ENCODE measurements around the gene COL18A1.
"Not testable (repeated sequence)": the region's sequence is repeated elsewhere in the genome, so short reads cannot be mapped to it uniquely, and the experiment has no call there.

COL18A1 gene

DNA sequence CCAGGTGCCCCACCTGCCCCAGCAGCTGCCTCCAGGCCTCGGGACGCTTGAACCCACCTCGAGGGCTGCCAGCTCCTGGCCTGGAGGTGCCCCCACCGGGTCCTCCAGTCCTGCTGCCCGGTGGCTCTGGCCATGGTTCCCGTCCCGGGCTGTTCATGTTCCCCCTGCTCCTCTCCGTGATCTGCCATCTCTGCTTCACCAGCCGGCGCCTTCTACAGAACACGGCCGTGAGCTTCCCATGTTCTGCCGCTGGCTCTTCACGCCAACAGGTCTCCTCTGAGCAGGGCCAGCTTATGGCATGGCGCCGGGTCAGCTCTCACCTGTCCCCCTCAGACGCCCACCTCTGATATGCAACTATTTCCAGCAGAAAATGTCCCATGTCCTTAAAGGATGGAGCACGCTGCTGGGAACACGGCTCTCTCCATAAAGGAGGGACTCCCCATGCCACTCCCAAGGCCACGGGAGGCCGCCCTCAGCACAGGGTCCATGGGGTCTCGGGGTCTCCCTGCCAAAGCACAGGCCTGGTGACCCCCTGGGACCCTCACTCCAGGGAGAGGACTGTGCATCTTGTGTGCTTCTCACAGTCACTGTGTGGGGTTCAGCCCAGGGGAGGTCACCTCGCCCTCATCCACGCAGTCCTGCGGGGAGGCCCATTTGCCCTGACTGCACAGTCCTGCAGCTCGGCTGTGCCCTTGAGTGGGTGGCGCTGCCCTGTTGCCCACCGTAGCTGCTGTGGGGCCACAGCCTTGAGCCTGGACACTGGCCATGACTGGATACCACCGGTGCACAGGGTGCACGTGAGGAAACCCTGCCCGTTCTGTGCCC, 36.7 kb downstream of the COL18A1 start:
- DNase-seq (ENCODE audit: low spot score), result no peak

DNA sequence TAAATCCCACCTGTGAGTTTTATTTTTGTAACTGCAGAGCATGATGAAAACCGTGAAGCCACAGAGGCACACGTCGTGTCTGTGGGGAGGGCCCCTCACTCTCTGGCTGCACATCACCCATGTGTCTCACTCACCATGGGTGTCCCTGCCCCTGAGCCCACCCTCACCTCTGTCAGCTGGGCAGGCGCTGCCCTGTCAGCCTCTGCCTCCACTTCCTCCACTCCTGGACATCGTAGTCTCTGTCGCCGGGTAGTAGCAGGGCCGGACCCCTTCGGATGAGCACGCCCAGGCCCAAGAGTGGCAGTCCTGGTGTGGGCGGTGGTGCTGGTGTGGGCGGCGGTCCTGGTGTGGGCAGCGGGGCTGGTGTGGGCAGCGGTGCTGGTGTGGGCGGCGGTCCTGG, 37.3 kb downstream of the COL18A1 start:
- no peak for DNase-seq (ENCODE audit: low spot score)

- DNase-seq (ENCODE audit: low spot score), result not testable (repeated sequence)
Observed at GRCh38 chr21:45442686-45443594, 38.0 kb downstream of the COL18A1 start.

GRCh38 chr21:45443595-45444181, 38.7 kb downstream of the COL18A1 start:
- no peak for DNase-seq (ENCODE audit: low spot score)

- no peak for DNase-seq (ENCODE audit: low spot score)
Observed at GRCh38 chr21:45444385-45444784, 39.4 kb downstream of the COL18A1 start.

DNA sequence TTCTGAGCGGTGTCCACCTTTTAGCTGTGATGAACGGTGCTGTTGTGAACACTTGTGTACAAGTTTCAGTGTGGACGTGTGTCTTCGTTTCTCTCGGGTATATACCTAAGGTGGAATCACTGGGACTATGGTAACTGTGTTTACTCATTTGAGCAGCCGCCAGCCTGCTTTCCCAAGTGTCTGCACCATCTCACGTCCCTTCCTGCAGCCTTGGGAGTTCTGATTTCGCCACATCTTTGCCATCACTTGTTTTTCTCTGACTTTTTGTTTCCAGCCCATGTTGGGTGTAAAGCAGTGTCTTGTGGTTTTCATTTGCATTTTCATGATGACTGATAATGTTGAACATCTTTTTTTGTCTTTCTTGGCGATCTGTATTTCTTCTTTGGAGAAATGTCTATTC, 40.4 kb downstream of the COL18A1 start:
- DNase-seq (ENCODE audit: low spot score), result no peak

DNA sequence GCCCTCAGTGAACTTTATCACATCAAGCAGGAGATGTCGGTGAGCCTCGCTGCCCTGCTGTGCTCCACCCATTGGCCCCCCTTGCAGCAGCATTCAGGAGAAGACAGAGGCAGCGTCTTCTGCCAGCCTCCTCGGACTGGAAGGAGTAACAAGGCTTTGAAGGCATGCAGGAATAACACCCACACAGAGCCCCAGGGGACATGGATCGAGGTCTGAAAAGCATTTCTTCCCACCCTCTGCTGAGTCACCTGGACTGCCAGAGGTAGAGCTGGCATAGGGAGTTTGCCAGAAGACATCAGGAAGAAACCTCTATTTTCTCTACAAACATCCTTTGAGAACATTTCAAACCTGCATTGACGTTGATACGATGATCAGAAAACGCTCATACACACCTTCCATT, 42.9 kb downstream of the COL18A1 start:
- no peak for DNase-seq (ENCODE audit: low spot score)

DNA sequence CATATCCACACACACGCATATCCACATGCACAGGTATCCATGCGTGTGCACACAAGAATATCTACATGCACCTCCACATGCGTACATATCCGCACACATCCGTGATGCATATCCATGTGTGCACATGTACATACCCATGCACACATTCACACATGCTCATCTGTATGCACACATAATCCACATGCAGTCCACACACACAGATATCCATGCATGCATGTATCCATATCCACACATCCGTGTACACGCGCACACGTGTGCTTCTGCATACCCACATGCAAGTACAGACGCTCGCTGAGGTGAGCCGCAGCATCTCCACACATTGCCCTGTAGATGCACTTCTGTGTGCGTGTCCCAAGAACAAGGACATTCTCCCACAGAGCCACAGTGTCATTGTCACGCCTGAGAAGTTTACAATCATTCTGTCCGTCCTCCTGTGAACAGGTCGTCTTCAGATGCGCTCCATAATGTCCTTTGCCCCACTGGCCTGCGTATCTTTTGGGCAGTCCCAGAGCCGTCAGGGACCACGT, 43.4 kb downstream of the COL18A1 start:
- DNase-seq (ENCODE audit: low spot score), result no peak

DNA sequence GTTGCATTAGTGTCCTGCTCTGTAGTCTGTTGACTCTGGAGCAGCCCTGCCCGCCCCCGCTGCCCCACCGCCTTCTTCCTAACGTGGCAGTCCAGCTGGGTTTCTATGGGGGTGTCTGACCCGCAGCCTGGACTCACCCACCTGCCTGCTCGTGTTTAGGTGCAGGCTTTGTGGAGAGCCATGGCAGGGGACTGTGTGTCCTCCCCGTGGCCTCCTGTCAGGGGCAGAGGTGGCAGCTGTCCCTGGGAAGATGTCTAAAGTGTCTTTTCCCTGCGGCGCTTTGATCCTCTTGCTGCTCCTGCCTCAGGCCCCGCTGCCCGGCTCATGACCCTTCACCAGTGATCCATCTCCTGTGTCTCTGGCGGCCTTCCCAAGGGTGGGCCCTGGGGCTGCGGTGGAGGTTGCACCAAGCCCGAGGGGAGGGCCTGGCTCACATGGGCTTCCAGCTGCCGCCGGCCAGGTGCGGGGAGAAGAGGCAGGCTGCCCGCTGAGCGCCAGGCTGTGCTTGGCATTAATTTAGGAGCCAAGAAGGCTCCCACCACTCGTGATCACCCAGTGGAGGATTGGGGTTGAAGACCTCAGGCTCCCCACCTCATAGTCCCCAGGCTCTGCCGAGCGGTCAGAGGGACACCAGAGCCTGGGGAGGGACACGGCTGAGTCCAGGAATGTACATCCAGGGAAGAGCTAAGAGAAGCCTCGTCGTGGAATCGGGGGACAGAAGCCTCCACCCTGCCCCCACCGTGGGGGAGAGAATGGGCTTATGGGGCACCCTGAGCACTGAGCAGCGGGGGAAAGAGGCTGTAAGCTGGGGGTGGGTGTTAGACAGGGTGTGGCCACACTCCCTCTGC, 44.1 kb downstream of the COL18A1 start:
- no peak for DNase-seq (ENCODE audit: low spot score)

- DNase-seq (ENCODE audit: low spot score), result no peak
Observed at GRCh38 chr21:45449658-45450422, 44.9 kb downstream of the COL18A1 start.

DNA sequence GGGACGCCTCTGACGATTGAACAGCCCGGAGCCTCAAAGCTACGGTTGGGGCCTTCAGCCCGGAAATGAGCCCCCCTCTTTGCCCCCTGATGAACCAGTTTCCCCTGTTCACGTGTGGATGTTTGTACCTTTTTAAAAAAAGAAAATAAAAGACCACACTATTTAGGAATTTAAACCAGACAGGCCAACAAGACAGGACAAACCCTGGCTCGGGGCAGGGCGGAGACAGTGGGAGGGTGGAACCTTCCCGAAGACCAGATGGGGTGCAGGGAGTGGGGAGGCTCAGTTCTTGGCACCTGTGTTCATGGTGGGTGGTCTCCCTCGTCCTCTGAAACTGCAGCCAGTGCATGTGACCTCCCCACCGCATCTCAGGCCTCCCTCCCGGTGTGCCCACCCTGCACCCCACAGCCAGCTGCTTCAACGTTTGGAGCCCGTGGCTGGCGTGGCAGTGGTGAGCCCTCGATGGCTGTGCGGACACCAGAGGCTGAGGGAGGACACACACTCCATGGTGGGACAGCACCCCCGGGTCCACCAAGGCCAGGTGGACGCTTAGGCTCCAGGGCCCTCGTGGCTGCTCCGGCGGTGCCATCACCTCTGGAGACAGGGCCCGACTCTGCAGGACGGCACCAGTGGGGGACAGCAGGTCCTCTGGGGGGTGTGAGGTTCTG, 45.6 kb downstream of the COL18A1 start:
- DNase-seq (ENCODE audit: low spot score), result no peak

GRCh38 chr21:45451091-45451740, 46.3 kb downstream of the COL18A1 start:
- no peak for DNase-seq (ENCODE audit: low spot score)

- no peak for DNase-seq (ENCODE audit: low spot score)
Observed at GRCh38 chr21:45451771-45452182, 46.8 kb downstream of the COL18A1 start.

DNA sequence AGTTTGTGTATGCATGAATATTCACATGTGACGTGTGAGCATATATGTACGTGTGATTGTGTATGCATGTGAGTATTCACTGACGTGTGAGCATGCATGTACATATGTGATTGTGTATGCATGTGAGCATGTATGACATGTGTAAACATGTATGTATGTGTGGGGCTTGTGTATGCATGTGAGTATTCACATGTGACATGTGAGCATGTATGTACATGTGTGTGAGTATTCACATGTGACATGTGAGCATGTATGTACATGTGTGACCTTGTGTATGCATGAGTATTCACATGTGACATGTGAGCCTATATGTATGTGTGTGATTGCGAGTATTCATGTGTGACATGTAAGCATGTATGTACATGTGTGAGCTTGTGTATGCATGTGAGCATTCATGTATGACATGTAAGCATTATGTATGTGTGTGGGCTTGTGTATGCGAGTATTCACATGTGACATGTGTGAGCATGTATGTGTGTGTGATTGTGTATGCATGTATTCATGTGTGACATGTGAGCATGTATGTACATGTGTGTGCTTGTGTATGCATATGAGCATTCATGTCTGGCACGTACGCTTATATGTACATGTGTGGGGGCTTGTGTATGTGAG, 47.8 kb downstream of the COL18A1 start:
- DNase-seq (ENCODE audit: low spot score), result no peak

DNA sequence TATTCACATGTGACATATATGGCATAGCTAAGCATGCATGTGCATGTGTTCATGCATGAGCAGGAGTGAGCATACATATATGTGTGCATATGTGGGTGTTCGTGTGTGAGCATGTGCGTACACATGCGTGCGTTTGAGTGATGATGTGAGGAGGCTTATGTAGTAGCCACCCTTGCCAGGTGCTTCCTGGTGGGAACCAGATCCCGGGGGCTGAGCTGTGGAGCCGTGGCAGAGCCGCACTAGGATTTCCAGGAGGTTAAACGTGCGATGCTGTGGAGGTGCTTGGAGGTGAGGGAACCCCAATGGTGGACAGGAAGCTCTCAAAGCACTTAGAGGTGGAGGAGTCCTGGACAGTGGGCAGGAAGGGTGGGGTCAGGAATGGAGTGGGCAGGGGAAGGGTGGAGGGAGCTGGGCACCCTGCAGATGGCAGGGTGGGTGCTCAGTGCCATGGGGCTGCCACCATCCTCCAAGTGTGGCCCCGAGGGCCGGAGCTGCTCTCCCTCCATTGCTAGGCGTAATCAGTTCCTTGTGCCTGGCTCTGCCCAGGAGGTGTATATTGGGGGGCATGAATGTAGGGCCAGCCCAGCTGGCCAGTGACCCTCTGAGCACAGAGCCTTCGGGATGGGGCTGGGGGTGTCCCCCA, 48.5 kb downstream of the COL18A1 start:
- no peak for DNase-seq (ENCODE audit: low spot score)

- no peak for DNase-seq (ENCODE audit: low spot score)
Observed at GRCh38 chr21:45454060-45454925, 49.3 kb downstream of the COL18A1 start.

DNA sequence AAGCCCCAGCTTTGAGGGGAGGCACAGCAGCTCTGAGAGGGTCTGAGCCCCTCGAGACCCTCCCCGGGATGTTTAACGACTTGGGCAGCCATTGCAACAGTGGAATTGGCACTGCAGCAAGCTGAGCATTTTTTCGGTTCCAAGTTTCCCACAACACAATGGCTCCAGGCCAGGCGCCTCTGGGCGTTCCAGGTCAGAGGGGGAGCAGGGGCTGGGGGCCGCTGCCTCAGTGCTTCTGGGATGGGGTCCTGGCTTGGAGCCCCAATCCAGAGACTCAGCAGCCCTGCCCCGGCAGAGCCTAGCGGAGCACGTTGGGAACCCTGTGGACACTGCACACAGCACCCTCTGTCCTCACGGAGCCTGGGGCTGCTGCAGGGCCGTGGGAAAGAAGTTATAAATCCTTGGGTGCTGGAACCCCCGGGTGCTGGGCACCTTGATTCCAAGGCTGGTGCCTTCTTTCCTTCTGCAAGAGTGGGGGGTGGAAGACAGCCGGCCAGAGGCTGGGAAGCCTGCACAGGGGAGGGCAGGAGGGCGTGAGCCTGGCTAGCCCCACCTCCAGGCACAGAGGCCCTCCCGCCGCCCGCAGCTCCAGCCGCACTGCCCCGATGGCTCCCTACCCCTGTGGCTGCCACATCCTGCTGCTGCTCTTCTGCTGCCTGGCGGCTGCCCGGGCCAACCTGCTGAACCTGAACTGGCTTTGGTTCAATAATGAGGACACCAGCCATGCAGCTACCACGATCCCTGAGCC, 50.1 kb downstream of the COL18A1 start:
- peak; percentile 82 for DNase-seq (ENCODE audit: low spot score)
